Stimulated activated CD4-positive, alpha-beta T cell treated with anti-CD3 and anti-CD28 coated beads, Interleukin-4, amount 100 ng/mL, for 4 hours (primary cell): ENCODE results near the gene MTA2.

Experiments
- DNase-seq, 2 experiments: peaks; one replicate each; pipeline ENCODE4 v3.0.0-alpha.2; 2020

Gene MTA2

GRCh38 chr11:62545437-62546243 is 56.0 kb downstream of the MTA2 start:
- DNase-seq, result peak; percentile 59 to 76

DNA sequence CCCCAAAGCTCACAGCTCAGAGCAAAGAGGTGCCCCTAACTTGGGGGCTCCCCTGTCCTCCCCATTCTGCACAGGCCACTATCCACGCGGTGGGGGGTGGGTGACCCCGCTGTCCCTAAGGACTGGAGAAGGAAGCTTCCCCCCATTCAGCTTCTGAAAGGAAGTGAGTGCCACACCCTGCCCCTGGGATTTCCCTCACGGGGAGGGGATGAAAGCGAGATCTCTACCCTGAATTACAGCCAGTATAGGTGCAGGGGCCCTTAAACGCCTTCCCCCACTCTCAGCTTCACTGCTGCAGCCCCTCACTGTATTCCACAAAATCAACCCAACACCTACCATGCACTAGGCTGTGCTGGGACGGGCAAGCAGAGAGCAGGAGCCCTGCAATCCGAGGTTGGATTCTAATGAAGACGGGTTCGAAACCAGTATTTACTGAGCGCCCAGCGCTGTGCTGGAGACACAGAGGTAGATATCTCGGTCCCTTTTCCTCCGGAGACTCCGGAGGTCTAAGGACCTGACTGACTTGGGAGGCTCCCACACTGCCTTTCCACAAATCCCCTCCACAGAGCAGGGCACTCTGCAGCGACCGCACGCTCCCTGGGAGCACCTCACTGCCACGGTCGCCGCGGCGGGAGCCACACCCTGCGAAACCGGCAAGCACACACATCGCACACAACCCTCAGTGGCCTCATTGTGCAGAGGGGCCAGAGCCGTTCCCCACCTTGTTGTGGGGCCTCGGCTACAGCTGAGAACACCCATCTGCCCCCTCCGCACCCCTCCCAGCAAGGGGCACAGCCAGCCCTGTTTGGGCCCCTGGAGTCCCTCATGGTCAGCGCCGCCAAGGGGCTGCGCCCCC is 56.9 kb downstream of the MTA2 start:
- DNase-seq, result no peak

- no peak for DNase-seq
These were observed 57.8 kb downstream of the MTA2 start for GRCh38 chr11:62543680-62544444.
